Inflammatory macrophage treated with lipopolysaccharide for 4 hours (primary cell): ENCODE measurements around the gene CDH4.

Experiments used
- DNase-seq: peaks from one replicate; pipeline ENCODE4 v3.0.0-alpha.2; 2020

The CDH4 gene

DNA sequence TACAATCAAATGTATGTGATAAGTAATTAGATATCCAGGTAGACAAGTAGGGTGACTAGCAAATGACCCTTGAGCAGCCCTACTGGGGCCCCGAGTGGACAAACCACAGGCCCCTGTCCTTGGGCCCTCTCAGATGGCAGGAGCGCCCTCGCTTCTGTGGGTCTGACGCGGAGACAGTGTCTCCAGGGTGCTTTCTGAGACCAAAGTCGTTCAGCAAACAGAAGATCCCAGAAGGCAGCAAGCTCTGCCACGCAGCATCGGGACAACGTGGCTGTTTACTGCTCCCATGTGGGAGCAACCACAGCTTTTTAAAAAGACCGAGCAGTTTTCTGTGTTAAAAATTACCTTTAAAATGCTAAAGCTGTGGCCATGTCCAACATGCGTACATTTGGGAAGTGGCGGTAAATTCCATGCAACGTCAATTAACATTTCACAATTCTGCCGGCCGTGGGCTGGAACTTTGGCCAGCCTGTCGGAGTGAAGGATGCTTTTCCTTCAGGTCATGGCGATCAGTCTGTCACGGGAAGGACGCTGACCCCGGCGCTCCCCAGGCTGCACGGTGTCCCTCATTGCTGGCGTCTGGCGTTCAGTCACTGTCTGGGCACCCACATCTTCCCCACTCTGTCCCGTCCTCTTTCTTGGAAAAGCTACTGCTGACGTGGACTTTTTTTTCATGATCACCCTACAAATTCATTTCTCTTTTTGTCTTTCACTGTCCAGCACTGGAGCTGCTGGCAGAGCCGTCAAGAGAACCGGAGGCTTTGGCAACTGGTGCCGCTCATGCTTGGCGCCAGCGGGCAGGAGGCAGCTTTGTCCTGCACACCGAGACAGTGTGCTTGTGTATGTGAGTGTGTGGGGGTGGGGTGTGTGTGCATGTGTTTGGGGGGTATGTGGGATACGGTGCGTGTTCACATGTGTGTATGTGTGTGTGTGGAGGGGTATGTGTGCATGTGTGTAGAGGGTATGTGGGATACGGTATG is 293.1 kb downstream of the CDH4 start:
- DNase-seq = no peak

DNA sequence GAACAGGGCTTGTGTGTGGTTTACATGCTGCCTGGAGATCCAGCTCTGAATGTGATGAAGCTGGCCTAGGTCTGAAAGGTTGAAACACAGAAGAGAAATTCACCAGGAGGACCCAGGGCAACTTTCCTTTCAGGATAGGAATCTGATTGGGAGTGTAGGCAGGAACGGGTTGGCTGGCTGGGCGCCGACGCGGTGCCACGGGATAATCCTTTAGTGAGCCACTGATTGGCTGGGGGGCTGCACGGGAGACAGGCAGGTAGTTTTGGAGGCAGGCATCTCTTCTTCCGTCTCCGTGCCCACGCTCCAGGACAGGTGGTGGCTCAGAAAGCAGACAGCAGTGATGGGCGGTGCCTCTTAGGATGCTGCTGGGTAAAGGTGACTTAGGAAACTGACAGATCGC is 294.6 kb downstream of the CDH4 start:
- no peak for DNase-seq

DNA sequence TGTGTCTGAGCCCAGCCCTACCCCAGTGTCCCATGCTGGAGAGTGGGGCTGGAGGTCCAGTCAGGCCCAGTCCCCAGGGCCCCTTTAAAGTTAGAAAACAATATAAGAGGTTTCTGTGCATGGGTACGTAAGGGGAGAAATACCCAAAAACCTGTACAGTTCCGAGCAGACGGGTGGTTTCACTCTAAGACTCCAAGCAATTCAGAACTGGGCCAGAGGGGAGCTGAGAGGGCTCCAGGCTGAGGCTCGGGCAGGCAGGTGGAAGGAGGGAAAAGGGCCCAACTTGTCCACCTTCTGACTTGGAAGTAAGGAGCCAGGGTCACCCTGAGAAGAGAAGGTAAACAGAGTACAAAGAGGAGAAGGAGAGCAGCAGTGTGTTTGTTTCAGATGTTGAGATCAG is 296.0 kb downstream of the CDH4 start:
- no peak for DNase-seq

DNA sequence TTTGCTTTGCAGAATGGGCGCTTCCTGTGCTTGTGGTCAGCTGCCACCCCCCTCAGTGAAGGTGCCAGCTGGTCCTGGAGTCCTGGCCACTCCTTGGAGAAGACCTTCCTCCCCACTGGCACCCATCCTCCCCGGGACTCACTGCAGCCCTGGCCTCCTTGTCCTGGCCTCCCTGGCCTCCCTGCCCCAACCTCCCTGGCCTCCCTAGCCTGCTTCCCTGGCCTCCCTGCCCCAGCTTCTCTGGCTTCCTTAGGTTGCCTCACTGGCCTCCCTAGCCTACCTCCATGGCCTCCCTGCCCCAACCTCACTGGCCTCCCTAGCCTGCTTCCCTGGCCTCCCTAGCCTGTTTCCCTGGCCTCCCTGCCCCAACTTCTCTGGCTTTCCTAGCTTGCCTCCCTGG is 297.8 kb downstream of the CDH4 start:
- no peak for DNase-seq

DNA sequence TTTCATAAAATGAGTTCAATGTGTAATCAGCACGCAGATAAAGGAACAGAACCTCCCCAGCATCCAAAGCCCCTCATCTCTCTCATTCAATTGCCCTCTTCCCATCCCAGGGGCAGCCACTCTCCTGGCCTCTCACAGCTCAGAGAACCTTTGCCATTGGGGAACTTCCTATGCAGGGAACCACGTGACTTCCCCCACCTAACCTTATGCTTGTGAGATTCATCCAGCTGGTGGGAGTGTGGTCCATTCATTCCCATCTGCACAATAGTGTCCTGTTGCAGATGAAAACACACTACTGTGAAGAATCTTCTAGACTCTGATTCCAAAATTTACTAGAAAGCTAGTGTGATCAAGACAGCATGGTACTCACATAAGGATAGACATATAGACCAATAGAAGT is 299.3 kb downstream of the CDH4 start:
- no peak for DNase-seq

DNA sequence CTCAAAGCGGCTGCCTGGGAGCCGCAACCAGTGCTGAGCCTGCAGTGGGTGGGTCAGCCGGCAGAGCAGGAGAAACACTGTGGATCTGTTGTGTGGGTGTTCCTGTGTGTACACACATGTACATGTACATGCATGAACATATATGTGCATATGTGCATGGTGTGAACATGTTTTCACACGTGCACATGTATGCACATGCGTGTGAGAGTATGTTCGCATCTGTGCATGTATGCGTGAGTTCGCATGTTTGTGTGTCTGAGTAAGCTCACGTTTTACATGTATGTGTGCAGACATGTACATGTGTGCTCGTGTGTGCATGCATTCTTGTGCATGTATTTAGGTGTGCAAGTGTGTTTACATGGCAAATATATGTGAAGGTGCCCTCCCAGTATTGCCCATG is 302.6 kb downstream of the CDH4 start:
- no peak for DNase-seq

DNA sequence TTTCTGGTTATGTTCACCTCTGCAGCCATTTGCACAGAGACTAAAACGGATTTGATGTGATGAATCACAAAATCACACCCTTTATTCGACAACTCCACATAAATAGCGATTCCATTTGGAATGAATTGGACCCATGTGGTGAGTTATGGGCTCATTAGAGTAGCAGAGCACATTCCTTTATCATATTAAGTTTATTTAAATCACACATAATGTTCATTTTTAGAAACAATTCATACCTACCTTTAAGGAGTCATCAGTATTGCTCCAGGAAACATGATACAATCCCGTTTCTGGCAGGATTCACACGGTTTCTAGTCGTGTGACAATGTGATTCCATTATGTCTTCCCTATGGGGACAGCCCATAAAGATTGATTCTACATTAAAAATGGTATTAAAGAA is 303.5 kb downstream of the CDH4 start:
- DNase-seq = no peak

DNA sequence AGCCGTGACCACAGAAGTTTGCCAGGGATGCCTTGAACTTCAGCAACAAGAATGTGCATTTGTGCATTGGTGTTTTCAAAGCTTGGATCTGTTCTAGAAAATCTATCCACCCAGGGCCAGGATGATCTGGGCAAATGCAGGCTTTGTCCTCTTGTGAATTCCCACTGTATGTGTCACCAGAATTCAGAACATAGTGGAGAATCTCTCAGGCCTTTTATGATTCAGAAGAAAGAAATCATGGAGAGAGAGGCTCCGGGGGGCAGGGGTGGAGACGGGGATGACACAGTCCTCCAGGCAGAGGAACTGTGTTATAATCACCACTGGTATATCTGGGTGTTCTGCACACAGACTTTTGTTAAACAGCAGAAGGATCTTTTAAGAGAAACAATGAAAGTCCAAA is 304.1 kb downstream of the CDH4 start:
- DNase-seq = no peak

DNA sequence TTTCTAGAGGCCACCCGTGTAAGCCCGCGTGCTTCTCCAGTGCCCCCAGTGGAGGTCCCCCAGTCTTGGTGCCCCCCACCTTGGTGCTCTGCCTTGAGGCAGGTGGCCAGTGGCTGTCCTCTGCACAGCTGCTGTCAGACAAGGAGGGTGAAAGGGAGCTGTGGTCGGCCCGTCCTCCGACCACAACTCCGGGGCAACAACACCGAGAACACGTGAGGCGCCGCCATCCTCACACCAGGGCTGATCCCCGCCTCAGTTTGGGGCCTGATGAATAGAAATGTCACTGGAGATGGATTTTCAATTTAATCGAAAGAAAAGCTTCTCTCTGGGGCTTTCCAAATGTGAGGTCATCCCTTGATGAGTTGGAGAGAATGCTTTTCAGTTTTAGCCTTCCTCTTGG is 304.6 kb downstream of the CDH4 start:
- no peak for DNase-seq

DNA sequence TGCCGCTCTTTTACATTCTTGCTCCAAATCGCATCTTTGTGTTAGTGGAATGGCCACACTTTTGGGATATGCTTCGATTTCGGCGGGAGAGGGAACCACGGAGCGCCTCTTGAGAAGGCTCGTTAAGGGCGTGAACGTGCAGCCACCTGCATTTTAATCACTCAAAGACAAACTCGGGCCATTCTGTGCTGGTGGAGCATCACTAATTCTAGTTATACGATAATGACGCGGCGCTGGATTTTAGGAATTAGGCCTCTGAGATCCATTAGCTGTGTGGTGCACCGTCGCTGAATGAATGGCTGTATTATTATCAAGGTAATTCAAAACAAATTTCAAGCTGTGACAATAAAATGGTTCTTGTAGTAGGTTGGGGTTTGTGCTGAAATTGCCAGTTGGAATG is 305.6 kb downstream of the CDH4 start:
- no peak for DNase-seq

DNA sequence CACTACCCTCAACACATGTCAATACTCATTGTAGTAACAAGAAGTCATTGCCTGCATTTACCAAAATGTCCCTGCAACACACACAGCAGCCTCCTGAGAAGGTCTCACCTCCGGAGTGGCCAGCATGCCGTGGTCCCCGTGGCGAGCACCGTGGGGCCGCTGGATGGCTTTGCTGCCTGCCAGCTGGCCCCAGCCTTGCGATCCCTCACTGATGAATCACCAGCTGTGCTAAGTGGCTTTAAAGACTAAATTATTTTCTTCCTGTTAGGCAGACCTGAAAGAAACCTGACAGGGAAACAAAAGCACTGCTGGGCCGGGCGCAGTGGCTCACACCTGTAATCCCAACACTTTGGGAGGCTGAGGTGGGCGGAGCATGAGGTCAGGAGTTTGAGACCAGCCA is 306.7 kb downstream of the CDH4 start:
- DNase-seq = no peak

DNA sequence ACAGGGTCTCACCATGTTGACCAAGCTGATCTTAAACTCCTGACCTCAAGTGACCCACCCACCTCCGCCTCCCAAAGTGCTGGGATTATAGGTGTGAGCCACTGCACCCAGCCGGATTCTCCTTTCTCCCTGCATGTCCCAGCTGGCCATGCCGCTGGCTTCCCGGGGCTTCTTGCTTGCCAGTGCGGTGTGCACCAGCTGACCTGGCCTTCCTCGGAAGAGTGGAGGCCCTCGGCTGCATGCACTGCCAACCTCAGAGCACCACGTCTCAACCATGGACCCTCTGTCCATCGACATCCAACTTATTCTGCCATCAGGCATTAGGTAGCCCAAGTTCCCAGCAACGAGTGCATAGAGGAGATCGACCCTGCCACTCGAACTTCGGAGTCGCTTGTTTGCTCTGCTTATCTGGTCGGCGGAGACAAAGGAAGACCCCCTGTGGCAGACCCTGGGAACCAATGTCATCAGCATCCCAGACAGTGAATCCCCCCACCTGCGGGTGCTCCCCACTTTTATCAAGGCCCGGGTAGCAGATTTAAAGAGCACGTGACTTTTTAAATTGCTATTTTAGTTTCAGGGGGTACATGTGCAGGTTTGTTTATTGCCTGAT is 307.8 kb downstream of the CDH4 start:
- no peak for DNase-seq

DNA sequence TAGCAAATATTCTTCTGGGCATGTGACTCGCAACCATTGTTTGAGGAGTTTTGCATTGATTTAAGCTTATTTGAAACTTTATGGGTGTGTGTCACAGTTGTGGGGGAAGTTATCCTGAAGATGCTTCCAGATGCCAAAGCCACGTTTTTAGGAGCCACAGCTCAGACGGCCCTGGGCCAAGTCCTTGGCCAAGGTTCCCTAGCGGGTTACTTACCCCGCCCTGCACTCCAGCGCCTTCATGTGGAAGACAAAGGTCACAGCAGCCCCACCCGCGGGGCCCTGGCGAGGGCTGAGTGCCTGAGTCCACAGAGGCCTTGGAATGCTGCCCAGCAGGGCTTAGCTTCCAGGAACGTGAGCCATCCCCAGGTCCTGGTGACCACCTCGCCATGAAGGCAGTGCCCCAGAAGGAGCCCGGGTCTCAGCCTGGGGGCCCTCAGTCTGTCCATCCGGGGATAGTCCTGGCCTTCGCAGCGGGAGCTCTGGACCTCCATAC is 308.3 kb downstream of the CDH4 start:
- no peak for DNase-seq

DNA sequence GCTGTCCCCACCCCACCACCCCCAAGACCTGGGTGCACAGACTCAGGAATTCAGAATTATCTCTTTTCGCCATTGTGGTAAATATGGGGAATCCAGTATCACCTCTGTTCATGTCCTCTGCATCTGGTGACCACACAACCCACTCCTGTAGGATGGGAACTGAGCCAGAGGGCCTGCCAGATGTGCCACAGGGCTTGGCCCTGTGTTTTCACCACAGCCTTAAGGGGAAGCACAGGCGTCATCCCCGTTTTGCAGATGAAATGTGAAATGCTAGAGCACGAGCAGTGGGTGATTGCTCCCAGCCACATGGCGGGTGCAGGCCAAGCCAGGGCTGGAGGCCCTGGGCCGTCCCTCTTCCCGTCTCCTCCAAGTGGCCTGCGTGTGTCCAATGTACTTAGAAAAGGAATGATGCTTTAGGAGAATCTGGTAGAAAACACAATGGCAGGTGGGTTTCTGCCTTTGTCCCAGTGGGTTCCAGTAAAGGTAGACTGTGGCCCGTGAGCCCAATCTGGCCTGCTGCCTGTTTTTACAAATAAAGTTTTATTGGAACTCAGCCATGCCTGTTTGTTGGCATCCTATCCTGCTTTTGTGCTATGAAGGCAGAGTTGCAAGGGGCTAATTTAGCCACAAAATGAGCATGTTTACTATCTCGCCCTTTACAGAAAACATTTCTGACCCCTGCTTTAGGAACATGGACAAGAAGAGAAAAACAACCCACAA is 309.2 kb downstream of the CDH4 start:
- DNase-seq = no peak

DNA sequence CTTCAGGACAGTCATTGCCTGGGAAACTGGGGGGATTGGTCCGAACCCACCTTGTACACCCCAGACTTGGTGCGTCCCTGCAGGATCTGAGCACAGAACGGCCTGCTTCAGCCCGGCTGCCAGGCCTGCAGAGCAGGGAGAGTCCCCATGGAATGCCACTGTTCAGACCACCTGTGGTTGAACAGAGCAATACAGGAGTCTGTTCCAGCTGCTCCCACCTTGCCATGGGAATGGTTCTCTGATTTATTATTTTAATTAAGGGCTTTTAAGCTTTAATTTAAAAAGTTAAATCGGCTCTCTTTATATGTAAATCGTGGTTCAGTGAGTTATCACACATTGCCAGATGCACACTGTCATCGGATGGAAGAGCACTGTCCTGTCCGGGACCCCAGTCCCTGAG is 310.4 kb downstream of the CDH4 start:
- DNase-seq = no peak

DNA sequence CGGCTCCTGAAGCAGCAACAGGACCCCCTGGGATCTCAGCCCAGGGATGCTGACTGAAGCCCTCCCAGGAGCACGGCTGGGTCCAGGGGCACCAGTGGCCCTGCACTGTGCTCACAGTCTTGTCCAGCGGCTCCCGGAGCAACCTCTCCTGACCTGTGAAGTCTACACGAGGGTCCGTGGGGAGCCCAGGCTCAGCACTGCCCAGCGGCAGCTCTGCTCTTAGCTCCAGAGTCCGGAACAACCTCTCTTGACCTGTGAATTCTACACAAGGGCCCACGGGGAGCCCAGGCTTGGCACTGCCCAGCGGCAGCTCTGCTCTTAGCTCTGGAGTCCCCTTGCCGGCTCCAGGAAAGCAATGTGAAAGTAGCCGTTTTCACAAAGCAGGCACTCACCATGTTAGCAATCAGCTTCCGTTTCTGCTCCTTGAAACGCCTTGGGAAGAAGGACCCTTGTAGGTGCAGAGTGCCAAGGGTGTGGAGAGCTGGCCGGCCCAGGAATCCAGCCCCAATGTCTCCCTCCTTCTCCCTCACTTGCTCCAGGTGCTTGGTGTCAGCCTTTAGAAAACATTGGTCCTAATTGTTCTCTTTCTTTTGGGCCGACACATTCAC is 310.9 kb downstream of the CDH4 start:
- no peak for DNase-seq

DNA sequence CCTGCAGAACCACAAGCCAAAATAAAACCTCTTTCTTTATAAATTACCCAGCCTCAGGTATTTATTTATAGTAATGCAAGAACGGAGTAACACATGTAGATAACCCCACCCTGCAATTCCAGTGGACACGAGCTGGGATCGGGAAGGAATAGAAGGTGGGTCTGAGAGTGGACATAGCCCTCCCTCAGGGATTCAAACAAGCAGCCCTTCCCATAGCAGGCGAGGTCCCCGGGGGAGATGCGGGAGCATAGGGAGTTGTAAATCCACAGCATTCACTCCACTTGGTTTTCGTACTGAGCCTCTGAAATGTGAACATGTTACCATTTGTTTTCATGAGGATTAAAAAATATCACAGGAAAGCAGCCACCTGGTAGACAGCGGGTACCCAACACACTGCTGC is 312.6 kb downstream of the CDH4 start:
- DNase-seq = no peak

DNA sequence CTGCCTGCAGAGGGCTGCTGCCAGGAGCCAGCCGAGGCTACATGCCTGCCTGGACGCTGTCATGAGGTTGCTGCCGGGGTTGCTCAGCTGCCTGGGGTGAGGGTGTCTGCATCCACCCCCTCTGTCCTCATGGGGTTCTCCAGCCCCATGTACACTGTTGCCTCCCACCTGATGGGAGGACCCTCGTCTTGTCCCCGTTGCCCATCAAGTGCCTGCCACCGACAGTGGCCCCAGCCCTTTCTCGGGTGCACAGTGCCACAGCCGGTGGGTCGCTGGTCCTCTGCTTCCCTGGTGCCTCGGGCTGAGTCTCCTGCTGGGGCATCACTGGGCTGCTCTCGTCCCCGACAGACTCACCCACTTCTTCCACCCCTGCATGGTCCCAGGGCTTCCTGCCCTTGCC is 313.7 kb downstream of the CDH4 start:
- DNase-seq = no peak

DNA sequence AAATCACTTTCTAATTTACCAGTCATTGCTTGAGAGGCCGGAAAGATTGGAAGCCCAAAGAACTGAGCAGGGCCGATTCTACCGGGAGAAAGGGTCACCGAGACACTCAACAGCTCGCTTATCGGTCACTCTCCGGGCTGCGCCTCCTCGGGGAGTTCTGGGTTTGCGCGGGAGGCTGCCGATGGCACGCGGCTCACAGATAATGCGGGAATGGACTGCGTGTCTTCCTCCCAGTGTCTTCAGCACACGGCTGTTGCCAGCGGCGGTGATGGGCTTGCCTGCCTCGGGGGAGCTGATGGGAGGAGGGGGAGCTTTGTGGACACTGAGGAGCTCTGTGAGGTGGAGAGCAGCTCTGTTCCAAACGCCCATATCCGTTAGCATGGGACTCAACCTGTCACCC is 314.6 kb downstream of the CDH4 start:
- DNase-seq = no peak

DNA sequence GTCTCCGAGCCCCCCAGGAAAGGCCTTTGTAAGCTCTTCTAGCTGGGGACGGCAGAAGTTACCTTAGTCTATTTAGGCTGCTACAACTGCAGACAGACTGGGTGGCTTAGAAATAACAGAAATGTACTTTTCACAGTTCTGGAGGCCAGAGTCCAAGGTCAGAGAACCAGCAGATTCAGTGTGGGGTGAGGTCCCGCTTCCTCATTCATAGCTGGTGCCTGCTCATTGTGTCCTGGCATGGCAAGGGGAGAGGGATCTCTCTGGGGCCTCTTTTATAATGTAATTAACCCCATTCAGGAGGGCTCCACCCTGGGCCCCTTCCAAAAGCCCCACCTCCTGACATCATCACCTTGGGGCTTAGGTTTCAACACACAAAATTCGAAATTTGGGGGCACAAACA is 315.1 kb downstream of the CDH4 start:
- DNase-seq = no peak

DNA sequence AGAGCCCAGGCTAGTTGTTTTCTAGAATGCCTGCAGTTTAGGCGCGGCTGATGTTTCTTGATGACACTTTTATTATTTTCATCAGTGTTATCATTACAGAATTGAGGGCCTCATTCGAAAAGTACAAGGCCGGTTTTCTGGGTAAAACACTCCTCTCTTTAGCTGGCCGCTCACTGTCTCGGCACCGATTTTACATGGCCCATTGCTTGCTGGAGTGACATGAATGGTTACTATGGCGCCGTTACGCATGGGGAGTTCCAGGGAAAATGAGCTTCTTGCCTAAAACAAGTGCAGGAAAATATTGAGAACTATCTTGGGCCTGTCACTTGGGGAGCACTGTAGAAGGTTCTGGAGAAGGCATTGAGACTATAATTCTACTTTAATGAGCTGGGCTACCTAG is 317.8 kb downstream of the CDH4 start:
- DNase-seq = no peak

DNA sequence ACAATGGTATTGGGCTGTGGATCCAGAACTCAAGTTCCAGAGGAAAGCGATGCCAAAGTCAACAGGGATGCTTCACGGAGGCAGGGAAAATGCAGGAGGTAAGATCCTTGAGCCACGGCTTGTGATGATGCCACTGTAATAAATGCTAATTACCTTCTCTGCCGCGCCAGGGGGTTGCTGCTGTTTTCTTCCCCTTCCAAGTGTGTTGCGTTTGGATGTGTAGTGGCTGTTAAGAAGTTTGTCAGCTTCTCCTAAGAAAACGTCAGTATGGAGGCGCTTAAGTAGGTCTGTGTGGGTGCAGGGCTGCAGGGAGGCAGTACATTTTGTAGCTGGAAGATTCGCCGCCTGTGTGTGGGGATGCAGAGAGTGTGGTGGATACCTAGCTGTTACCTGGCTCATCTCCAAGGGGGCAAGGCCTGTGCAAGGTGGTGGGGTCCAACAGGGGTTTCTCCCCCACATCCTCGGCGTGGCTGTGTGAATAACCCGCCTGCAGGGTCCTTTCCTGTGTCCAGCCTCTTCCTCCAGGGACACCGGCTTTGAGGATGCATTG is 318.7 kb downstream of the CDH4 start:
- DNase-seq = no peak

DNA sequence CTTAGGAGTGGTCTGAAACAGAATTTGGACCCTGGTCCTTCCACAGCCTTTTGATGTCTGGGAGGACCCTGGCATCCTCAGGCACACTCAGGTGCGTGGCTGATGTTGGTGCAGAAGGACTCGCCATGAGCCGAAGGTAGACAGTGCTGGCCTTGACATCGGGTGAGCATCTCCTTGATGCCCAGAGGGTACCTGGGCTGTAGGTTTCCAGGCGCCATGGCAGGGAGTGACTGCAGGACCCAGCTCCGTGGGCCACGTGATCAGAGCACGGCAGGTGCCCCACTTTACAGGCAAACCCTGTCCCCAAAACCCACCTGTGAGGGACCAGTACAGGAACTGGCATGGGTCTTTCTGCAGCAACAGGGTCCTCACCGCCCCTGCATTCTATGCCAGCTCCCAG is 319.2 kb downstream of the CDH4 start:
- no peak for DNase-seq
